ENCODE data around the gene PTMS.

The PTMS gene

GRCh38 chr12:6753772-6754356 is 12.3 kb upstream of the PTMS start:
- DNase-seq = no peak
- no peak overlapping the region for H2BK5ac ChIP-seq (ENCODE audit: low read length)
- H3K4me1 ChIP-seq (ENCODE audit: control insufficient read depth, low read depth, low read length) = peaks cover 4% of the 10 kb centered on the region
- WGBS (ENCODE audit: extremely low coverage, insufficient coverage, low lambda C conversion rate) = no CpG with 5 or more reads among the region's 7 CpGs
- H2BK120ac ChIP-seq (ENCODE audit: low read depth, low read length) = no peak overlapping the region
- peak overlapping the region; percentile 67 for H3K9ac ChIP-seq (ENCODE audit: low read length)
- no peaks in the 10 kb centered on the region for H3K27me3 ChIP-seq (ENCODE audit: insufficient read depth, low read length, poor library complexity)
- no peak overlapping the region for H3K18ac ChIP-seq (ENCODE audit: low read length)
- H3K56ac ChIP-seq (ENCODE audit: low read length) = peak overlapping the region; percentile 86
- peaks cover 12% of the 10 kb centered on the region for H3K79me1 ChIP-seq (ENCODE audit: low read length)
- no peak overlapping the region for H3K23ac ChIP-seq (ENCODE audit: low read length)
- H3K4me3 ChIP-seq (ENCODE audit: low read length) = no peak overlapping the region
- no peak overlapping the region for H3K4ac ChIP-seq (ENCODE audit: low read depth, low read length)
- H3K79me2 ChIP-seq (ENCODE audit: control insufficient read depth, insufficient read depth, low read length) = peaks cover 10% of the 10 kb centered on the region
- no peak overlapping the region for H4K5ac ChIP-seq (ENCODE audit: low read length)
- H3K4me2 ChIP-seq (ENCODE audit: low read length) = peak overlapping the region; percentile 30
- no peak overlapping the region for H3K27ac ChIP-seq (ENCODE audit: low read depth, low read length)
- H2AK5ac ChIP-seq (ENCODE audit: low read length) = no peak overlapping the region
- peak overlapping the region; percentile 59 for H4K8ac ChIP-seq (ENCODE audit: low read depth, low read length)
- peak overlapping the region; percentile 25 for H2BK15ac ChIP-seq (replicated peaks; ENCODE audit: low read depth)
- H3K36me3 ChIP-seq (ENCODE audit: control insufficient read depth, insufficient read depth, low read length) = peaks cover 10% of the 10 kb centered on the region

- Histone ChIP-seq H2AK5ac (ENCODE audit: low read length) (no peak overlapping the region), H3K79me1 (ENCODE audit: low read length) (peaks cover 12% of the 10 kb centered on the region), H3K27me3 (ENCODE audit: insufficient read depth, low read length, poor library complexity) (no peaks in the 10 kb centered on the region), H3K36me3 (ENCODE audit: control insufficient read depth, insufficient read depth, low read length) (peaks cover 7% of the 10 kb centered on the region), H3K23ac (ENCODE audit: low read length) (no peak overlapping the region), H4K8ac (ENCODE audit: low read depth, low read length) (no peak overlapping the region), H3K18ac (ENCODE audit: low read length) (no peak overlapping the region), H3K4me1 (ENCODE audit: control insufficient read depth, low read depth, low read length) (peaks cover 4% of the 10 kb centered on the region), H2BK15ac (replicated peaks; ENCODE audit: low read depth) (no peak overlapping the region), H3K4me2 (ENCODE audit: low read length) (no peak overlapping the region), H3K4ac (ENCODE audit: low read depth, low read length) (no peak overlapping the region), H2BK120ac (ENCODE audit: low read depth, low read length) (no peak overlapping the region), H3K27ac (ENCODE audit: low read depth, low read length) (no peak overlapping the region), H2BK5ac (ENCODE audit: low read length) (no peak overlapping the region), H3K79me2 (ENCODE audit: control insufficient read depth, insufficient read depth, low read length) (peaks cover 10% of the 10 kb centered on the region), H4K5ac (ENCODE audit: low read length) (no peak overlapping the region), H3K4me3 (ENCODE audit: low read length) (no peak overlapping the region), H3K56ac (ENCODE audit: low read length) (no peak overlapping the region), H3K9ac (ENCODE audit: low read length) (peak overlapping the region; percentile 67)
- no peak for DNase-seq
- WGBS (ENCODE audit: extremely low coverage, insufficient coverage, low lambda C conversion rate) = no CpG with 5 or more reads among the region's 2 CpGs
These were observed 11.8 kb upstream of the PTMS start for GRCh38 chr12:6754411-6754810.

- no peak overlapping the region for H3K9ac ChIP-seq (ENCODE audit: low read length)
- no peak overlapping the region for H4K8ac ChIP-seq (ENCODE audit: low read depth, low read length)
- H3K18ac ChIP-seq (ENCODE audit: low read length) = no peak overlapping the region
- no peaks in the 10 kb centered on the region for H3K27me3 ChIP-seq (ENCODE audit: insufficient read depth, low read length, poor library complexity)
- no peak overlapping the region for H2BK15ac ChIP-seq (replicated peaks; ENCODE audit: low read depth)
- peaks cover 4% of the 10 kb centered on the region for H3K4me1 ChIP-seq (ENCODE audit: control insufficient read depth, low read depth, low read length)
- no peak overlapping the region for H2AK5ac ChIP-seq (ENCODE audit: low read length)
- no peak overlapping the region for H2BK5ac ChIP-seq (ENCODE audit: low read length)
- WGBS (ENCODE audit: extremely low coverage, insufficient coverage, low lambda C conversion rate) = no CpG with 5 or more reads among the region's 8 CpGs
- no peak overlapping the region for H3K23ac ChIP-seq (ENCODE audit: low read length)
- H3K27ac ChIP-seq (ENCODE audit: low read depth, low read length) = no peak overlapping the region
- H3K36me3 ChIP-seq (ENCODE audit: control insufficient read depth, insufficient read depth, low read length) = no peaks in the 10 kb centered on the region
- no peak overlapping the region for H4K5ac ChIP-seq (ENCODE audit: low read length)
- no peak overlapping the region for H3K4ac ChIP-seq (ENCODE audit: low read depth, low read length)
- no peak for DNase-seq
- peaks cover 2% of the 10 kb centered on the region for H3K79me1 ChIP-seq (ENCODE audit: low read length)
- H3K4me2 ChIP-seq (ENCODE audit: low read length) = no peak overlapping the region
- peaks cover 5% of the 10 kb centered on the region for H3K79me2 ChIP-seq (ENCODE audit: control insufficient read depth, insufficient read depth, low read length)
- H3K4me3 ChIP-seq (ENCODE audit: low read length) = no peak overlapping the region
- no peak overlapping the region for H2BK120ac ChIP-seq (ENCODE audit: low read depth, low read length)
- H3K56ac ChIP-seq (ENCODE audit: low read length) = peak overlapping the region; percentile 42
These were observed 9.0 kb upstream of the PTMS start for GRCh38 chr12:6757028-6757690.

GRCh38 chr12:6758506-6759095 is 7.6 kb upstream of the PTMS start:
- Histone ChIP-seq H2AK5ac (ENCODE audit: low read length) (peak overlapping the region; percentile 97), H2BK120ac (ENCODE audit: low read depth, low read length) (no peak overlapping the region), H3K36me3 (ENCODE audit: control insufficient read depth, insufficient read depth, low read length) (no peaks in the 10 kb centered on the region), H3K56ac (ENCODE audit: low read length) (peak overlapping the region; percentile 46), H4K8ac (ENCODE audit: low read depth, low read length) (no peak overlapping the region), H3K4me1 (ENCODE audit: control insufficient read depth, low read depth, low read length) (peaks cover 9% of the 10 kb centered on the region), H3K27me3 (ENCODE audit: insufficient read depth, low read length, poor library complexity) (no peaks in the 10 kb centered on the region), H3K79me1 (ENCODE audit: low read length) (no peaks in the 10 kb centered on the region), H3K4me2 (ENCODE audit: low read length) (no peak overlapping the region), H3K18ac (ENCODE audit: low read length) (no peak overlapping the region), H3K27ac (ENCODE audit: low read depth, low read length) (no peak overlapping the region), H3K4ac (ENCODE audit: low read depth, low read length) (no peak overlapping the region), H2BK15ac (replicated peaks; ENCODE audit: low read depth) (no peak overlapping the region), H3K4me3 (ENCODE audit: low read length) (no peak overlapping the region), H3K79me2 (ENCODE audit: control insufficient read depth, insufficient read depth, low read length) (no peaks in the 10 kb centered on the region), H4K5ac (ENCODE audit: low read length) (no peak overlapping the region), H3K23ac (ENCODE audit: low read length) (no peak overlapping the region), H3K9ac (ENCODE audit: low read length) (peak overlapping the region; percentile 38), H2BK5ac (ENCODE audit: low read length) (no peak overlapping the region)
- WGBS (ENCODE audit: extremely low coverage, insufficient coverage, low lambda C conversion rate) = no CpG with 5 or more reads among the region's 9 CpGs
- DNase-seq = peak; percentile 39

GRCh38 chr12:6759741-6760140 is 6.4 kb upstream of the PTMS start:
- H2BK120ac ChIP-seq (ENCODE audit: low read depth, low read length) = no peak overlapping the region
- H3K36me3 ChIP-seq (ENCODE audit: control insufficient read depth, insufficient read depth, low read length) = no peaks in the 10 kb centered on the region
- H3K18ac ChIP-seq (ENCODE audit: low read length) = no peak overlapping the region
- no peaks in the 10 kb centered on the region for H3K79me1 ChIP-seq (ENCODE audit: low read length)
- no peak overlapping the region for H3K56ac ChIP-seq (ENCODE audit: low read length)
- no peaks in the 10 kb centered on the region for H3K79me2 ChIP-seq (ENCODE audit: control insufficient read depth, insufficient read depth, low read length)
- DNase-seq = no peak
- H3K4me2 ChIP-seq (ENCODE audit: low read length) = no peak overlapping the region
- H2BK5ac ChIP-seq (ENCODE audit: low read length) = no peak overlapping the region
- peaks cover 7% of the 10 kb centered on the region for H3K4me1 ChIP-seq (ENCODE audit: control insufficient read depth, low read depth, low read length)
- H3K4me3 ChIP-seq (ENCODE audit: low read length) = no peak overlapping the region
- H4K5ac ChIP-seq (ENCODE audit: low read length) = no peak overlapping the region
- no peak overlapping the region for H4K8ac ChIP-seq (ENCODE audit: low read depth, low read length)
- H3K27ac ChIP-seq (ENCODE audit: low read depth, low read length) = no peak overlapping the region
- H2AK5ac ChIP-seq (ENCODE audit: low read length) = no peak overlapping the region
- WGBS (ENCODE audit: extremely low coverage, insufficient coverage, low lambda C conversion rate) = no CpG with 5 or more reads among the region's 5 CpGs
- H3K4ac ChIP-seq (ENCODE audit: low read depth, low read length) = no peak overlapping the region
- no peak overlapping the region for H2BK15ac ChIP-seq (replicated peaks; ENCODE audit: low read depth)
- H3K23ac ChIP-seq (ENCODE audit: low read length) = no peak overlapping the region
- H3K27me3 ChIP-seq (ENCODE audit: insufficient read depth, low read length, poor library complexity) = no peaks in the 10 kb centered on the region
- no peak overlapping the region for H3K9ac ChIP-seq (ENCODE audit: low read length)

Measured in mesendoderm (in vitro differentiated cells).